Adrenal gland (tissue), 12 donors: ENCODE data around the gene SLC25A24. TPM values are rescaled to one million over a fixed set of nuclear protein-coding genes. Genes with fewer than 3 reads are reported as not detected.
"Not testable (repeated sequence)": the region's sequence is repeated elsewhere in the genome, so short reads cannot be mapped to it uniquely, and the experiment has no call there.

Experiments used
- DNase-seq, 7 donors: peaks; one replicate each; pipeline ENCODE4 v3.0.0-alpha.2; 2019 to 2020
- H3K27ac ChIP-seq, 5 donors: fragments of 200-600 bp; sonication (generic) in 4 of 5; 1 replicate in 3 of 5; 2 replicates in 2 of 5; pipeline versions ENCODE4 v1.5.1 to v1.8.0; 2016 to 2020; ENCODE audit warnings: mild to moderate bottlenecking in 1 of 5
- H3K27me3 ChIP-seq: fragments of 200-600 bp; 2 replicates; pipeline ENCODE4 v1.8.0; 2021
- H3K36me3 ChIP-seq, 2 donors: fragments of 200-600 bp; replicated peaks in 1 of 2; 1 replicate in 1 of 2; 2 replicates in 1 of 2; pipeline versions ENCODE4 v1.5.1 to v1.8.0; 2018 to 2022
- H3K4me1 ChIP-seq, 2 donors: fragments of 200-600 bp; replicated peaks in 1 of 2; 1 replicate in 1 of 2; 2 replicates in 1 of 2; pipeline versions ENCODE4 v1.5.1 to v1.8.0; 2018 to 2021
- H3K4me3 ChIP-seq, 4 donors: fragments of 200-600 bp; sonication (generic) in 3 of 4; one replicate each; pipeline ENCODE4 v1.5.1; 2016 to 2018
- H3K9me3 ChIP-seq, 3 donors: fragments of 200-600 bp; sonication (generic) in 1 of 3; replicated peaks in 1 of 3; 1 replicate in 2 of 3; 2 replicates in 1 of 3; pipeline versions ENCODE4 v1.5.1 to v1.8.0; 2016 to 2021
- POLR2A ChIP-seq, 2 donors: fragments of 450-650 bp; IDR thresholded peaks; one replicate each; pipeline ENCODE4 v1.6.1; 2017; ENCODE audit warnings: antibody characterized with exemption in 2 of 2, mild to moderate bottlenecking in 2 of 2, moderate library complexity in 1 of 2
- WGBS, 4 donors: extraction: QIAGEN DNeasy Blood & Tissue Kit in 2 of 4; methylation state at CpG; one replicate each; pipeline versions ENCODE4 v1.1.5 to v1.1.7; 2013 to 2017; 5-methylcytosine and 5-hydroxymethylcytosine counted together
- intact Hi-C, 2 donors: fragments of 100-400 bp; cut with DNase I; formaldehyde crosslinking; loops; one replicate each; pipeline versions ENCODE4 v1.14.1 to v1.15.0; 2022 to 2023
- polyA plus RNA-seq, 3 donors: library from polyadenylated mRNA; stranded (reverse); fragments of 200-250 nt in 2 of 3; fragments of 350-450 nt in 1 of 3; fragmentation: Illumina TruSeq in 1 of 3; extraction: RNeasy Lipid Tissue Mini Kit (QIAGEN cat#74804) in 1 of 3; gene quantifications; one replicate each; pipeline ENCODE4 v1.2.3, GENCODE V29; 2013 to 2014
- total RNA-seq, 9 donors: library from RNA; depleted of rRNA in 4 of 9; stranded (reverse); fragments of >200 nt in 4 of 9; fragments of 120-200 nt in 1 of 9; fragmentation: NEBNext Ultra II Directional in 1 of 9; extraction: Animal tissue kit (Norgen Biotek cat#: 25700) in 1 of 9; gene quantifications; one replicate each; pipeline versions ENCODE4 v1.1.0 to v1.2.4, GENCODE V29; 2013 to 2023
- TF ChIP-seq, protein P1 (sequence below), 6 experiments: fragments of 450-650 bp in 4 of 6; fragments of 200-600 bp in 2 of 6; sonication (generic) in 1 of 6; IDR thresholded peaks; 1 replicate in 5 of 6; 2 replicates in 1 of 6; pipeline versions ENCODE4 v1.5.1 to v1.8.0; 2016 to 2021; ENCODE audit warnings: antibody characterized with exemption in 6 of 6, mild to moderate bottlenecking in 2 of 6, moderate library complexity in 1 of 6
- donor health status: healthy with polysubstance abuse.
- donor health status: Bipolar disorder and iron deficiency.
- donor health status: DM: yes; HTN: yes; CAD: no.
- donor health status: DM: no; HTN: no; CAD: no.
- donor health status: DM: no; HTN: no; CAD: no.
- donor health status: DM: yes; HTN: yes; CAD: no.

SLC25A24 gene
- total and polyA plus RNA-seq, 12 donors = 3.9 to 38.5 (median 27.2) TPM

DNA sequence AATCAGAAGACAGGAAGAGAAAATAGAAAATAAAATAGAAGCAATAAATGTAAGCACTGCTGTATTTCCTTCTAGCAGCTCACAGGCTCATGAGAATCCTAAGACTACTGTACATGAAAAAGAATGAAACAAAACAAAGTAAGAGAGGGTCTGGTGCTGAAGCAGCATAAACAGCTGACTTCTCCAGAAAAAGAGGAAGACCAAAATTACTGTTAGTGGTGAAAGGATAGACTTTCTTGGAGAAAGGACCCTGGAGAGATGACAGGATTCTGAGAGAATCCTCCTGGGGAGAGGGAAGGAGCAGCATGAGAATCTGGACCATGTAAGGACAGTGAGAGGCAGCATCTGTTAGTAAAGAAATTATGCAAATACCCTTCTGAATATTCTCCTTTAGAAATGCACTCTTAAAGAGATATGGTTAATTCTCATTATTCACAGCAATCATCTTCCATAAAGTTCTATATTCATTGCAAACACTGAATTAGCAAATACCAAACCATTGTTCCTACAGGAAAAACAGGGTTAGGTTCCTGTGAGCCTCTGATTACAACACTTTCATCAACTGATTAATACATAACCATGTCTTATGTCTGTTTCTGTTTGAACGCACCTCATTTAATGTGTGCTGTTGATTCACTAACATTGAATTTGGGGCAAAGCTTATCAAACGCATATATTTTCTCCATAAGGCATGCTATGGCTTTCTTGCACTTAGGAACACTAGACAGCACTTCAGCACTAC is 17.0 kb downstream of the SLC25A24 start:
- TF ChIP-seq POLR2A (IDR thresholded peaks at IDR 0.05) = no peak
- TF ChIP-seq, protein P1, sequence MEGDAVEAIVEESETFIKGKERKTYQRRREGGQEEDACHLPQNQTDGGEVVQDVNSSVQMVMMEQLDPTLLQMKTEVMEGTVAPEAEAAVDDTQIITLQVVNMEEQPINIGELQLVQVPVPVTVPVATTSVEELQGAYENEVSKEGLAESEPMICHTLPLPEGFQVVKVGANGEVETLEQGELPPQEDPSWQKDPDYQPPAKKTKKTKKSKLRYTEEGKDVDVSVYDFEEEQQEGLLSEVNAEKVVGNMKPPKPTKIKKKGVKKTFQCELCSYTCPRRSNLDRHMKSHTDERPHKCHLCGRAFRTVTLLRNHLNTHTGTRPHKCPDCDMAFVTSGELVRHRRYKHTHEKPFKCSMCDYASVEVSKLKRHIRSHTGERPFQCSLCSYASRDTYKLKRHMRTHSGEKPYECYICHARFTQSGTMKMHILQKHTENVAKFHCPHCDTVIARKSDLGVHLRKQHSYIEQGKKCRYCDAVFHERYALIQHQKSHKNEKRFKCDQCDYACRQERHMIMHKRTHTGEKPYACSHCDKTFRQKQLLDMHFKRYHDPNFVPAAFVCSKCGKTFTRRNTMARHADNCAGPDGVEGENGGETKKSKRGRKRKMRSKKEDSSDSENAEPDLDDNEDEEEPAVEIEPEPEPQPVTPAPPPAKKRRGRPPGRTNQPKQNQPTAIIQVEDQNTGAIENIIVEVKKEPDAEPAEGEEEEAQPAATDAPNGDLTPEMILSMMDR (IDR thresholded peaks at IDR 0.05) = no peak
- Histone ChIP-seq H3K9me3 (no peaks in the 10 kb centered on the region), H3K4me3 (no peak overlapping the region), H3K27me3 (no peaks in the 10 kb centered on the region), H3K27ac (peak overlapping the region in 3 of 5 donors; percentile 48 to 56 (median 48)), H3K36me3 (peaks cover 0 to 10% of the 10 kb centered on the region in 2 donors), H3K4me1 (peaks cover 12 to 15% of the 10 kb centered on the region in 2 donors)
- no peak for DNase-seq
- intact Hi-C loops = no loop called here
- WGBS, 4 donors = 48 to 50% (median 50%) methylated on average over 2 of the region's 2 CpGs

DNA sequence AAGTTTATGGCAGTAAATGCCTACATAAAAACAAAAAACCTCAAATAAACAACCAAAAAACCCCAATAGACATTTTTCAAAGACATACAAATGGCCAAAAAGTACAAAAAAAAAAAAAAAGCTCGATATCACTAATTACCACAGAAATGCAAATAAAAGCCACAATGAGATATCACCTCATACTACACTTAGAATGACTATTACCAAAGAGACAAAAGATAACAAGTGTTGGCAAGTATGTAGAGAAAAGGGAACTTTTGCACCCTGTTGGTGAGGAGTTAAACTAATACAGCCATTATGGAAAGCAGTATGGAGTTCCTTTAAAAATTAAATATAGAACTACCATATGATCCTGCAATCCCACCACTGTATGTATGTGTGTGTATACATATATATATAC is 21.1 kb downstream of the SLC25A24 start:
- peaks cover 12 to 15% of the 10 kb centered on the region in 2 donors for H3K4me1 ChIP-seq
- no peak overlapping the region for H3K27ac ChIP-seq
- H3K36me3 ChIP-seq = peaks cover 0 to 12% of the 10 kb centered on the region in 2 donors
- DNase-seq = no peak
- 91 to 100% (median 97%) methylated on average over 1 of the region's 1 CpG for WGBS, 4 donors
- no peaks in the 10 kb centered on the region for H3K9me3 ChIP-seq
- no peaks in the 10 kb centered on the region for H3K27me3 ChIP-seq
- intact Hi-C loops = no loop called here
- TF ChIP-seq, protein P1 (IDR thresholded peaks at IDR 0.05) = no peak
- no peak for TF ChIP-seq POLR2A (IDR thresholded peaks at IDR 0.05)
- no peak overlapping the region for H3K4me3 ChIP-seq

DNA sequence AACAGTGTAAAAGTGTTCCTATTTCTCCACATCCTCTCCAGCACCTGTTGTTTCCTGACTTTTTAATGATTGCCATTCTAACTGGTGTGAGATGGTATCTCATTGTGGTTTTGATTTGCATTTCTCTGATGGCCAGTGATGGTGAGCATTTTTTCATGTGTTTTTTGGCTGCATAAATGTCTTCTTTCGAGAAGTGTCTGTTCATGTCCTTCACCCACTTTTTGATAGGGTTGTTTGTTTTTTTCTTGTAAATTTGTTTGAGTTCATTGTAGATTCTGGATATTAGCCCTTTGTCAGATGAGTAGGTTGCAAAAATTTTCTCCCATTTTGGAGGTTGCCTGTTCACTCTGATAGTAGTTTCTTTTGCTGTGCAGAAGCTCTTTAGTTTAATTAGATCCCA is 37.7 kb downstream of the SLC25A24 start:
- H3K27ac ChIP-seq, H3K36me3 ChIP-seq, intact Hi-C loops, DNase-seq, H3K27me3 ChIP-seq, H3K4me3 ChIP-seq, H3K4me1 ChIP-seq, H3K9me3 ChIP-seq: not testable (repeated sequence)
- WGBS, 4 donors = no CpG with 5 or more reads among the region's 1 CpG

DNA sequence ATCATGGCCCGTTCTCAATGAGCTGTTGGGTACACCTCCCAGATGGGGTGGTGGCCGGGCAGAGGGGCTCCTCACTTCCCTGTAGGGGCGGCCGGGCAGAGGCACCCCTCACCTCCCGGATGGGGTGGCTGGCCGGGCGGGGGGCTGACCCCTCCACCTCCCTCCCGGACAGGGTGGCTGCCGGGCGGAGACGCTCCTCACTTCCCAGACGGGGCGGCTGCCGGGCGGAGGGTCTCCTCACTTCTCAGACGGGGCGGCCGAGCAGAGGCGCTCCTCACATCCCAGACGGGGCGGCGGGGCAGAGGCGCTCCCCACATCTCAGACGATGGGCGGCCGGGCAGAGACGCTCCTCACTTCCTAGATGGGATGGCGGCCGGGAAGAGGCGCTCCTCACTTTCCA is 40.2 kb downstream of the SLC25A24 start:
- H3K9me3 ChIP-seq, DNase-seq, intact Hi-C loops, H3K4me3 ChIP-seq, H3K27ac ChIP-seq, H3K27me3 ChIP-seq, H3K36me3 ChIP-seq, H3K4me1 ChIP-seq: not testable (repeated sequence)
- 97 to 98% (median 97%) methylated on average over 13 to 18 of the region's 30 CpGs; no CpG with 5 or more reads in 1 of the 4 donors for WGBS, 4 donors

DNA sequence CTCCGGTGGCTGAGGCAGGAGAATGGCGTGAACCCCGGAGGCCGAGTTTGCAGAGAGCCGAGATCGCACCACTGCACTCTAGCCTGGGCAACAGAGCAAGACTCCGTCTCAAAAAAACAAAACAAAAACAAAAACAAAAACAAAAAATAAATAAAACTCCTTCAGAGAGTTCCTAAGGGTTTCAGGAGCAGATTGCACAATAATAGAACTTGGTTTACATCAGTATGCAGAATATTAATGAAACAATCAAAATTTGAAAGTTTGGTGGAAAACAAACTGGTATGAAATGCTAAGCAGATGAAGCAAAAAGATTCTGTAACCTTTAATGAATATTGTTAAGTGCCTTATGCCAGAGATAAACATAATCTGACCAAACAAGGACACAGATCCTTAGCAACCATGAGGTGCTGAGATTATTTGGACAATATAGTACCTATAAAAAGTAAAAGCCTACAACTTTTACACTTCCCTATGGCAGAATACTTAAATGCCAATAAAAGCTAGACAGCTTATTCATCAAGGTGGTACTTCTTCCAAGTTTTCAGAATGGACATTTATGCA is 41.2 kb downstream of the SLC25A24 start:
- Histone ChIP-seq H3K9me3 (no peaks in the 10 kb centered on the region), H3K27me3 (no peaks in the 10 kb centered on the region), H3K36me3 (peaks cover 0 to 14% of the 10 kb centered on the region in 2 donors), H3K27ac (no peak overlapping the region), H3K4me1 (no peaks in the 10 kb centered on the region), H3K4me3 (no peak overlapping the region)
- intact Hi-C loops = no loop called here
- TF ChIP-seq POLR2A (IDR thresholded peaks at IDR 0.05) = no peak
- 93 to 98% (median 98%) methylated on average over 7 of the region's 7 CpGs for WGBS, 4 donors
- no peak for DNase-seq
